ENCODE data around the gene CFAP99. TPM values are rescaled to one million over a fixed set of nuclear protein-coding genes. Genes with fewer than 3 reads are reported as not detected.

The CFAP99 gene
- total and polyA plus RNA-seq, 9 of the 15 experiments (the other 6 are each of a cell fraction or from before 2014, with no cell fraction given) = 0.07 to 0.18 (median 0.09) TPM; not detected in 6

- Histone ChIP-seq H3K9me1 (ENCODE audit: control insufficient read depth, insufficient read depth, low read length) (no peaks in the 10 kb centered on the region), H4K20me1 (replicated peaks; ENCODE audit: control insufficient read depth, insufficient read depth, low read length) (peaks cover 5% of the 10 kb centered on the region; the same call in 1 of the 2 replicates), H2AFZ (ENCODE audit: low read depth, low read length) (0 out of 2 replicates have a peak overlapping the region, but pooled peaks have one; percentile 9), H3K4me1 (replicated peaks in 1 of 2; ENCODE audit: control insufficient read depth in 2 of 2, insufficient read depth in 2 of 2, low read length in 2 of 2) (peaks cover 17 to 63% of the 10 kb centered on the region in 2 experiments; a peak in 4 of 5 replicates), H3K4me2 (ENCODE audit: insufficient read depth, low read length) (no peak overlapping the region), H3K27me3 (ENCODE audit: control insufficient read depth in 2 of 2, insufficient read depth in 2 of 2, low read length in 2 of 2) (peaks cover 0 to 3% of the 10 kb centered on the region in 2 experiments; a peak in 1 of 5 replicates), H3K4me3 (no peak overlapping the region), H3K36me3 (ENCODE audit: control insufficient read depth, insufficient read depth, low read length) (peaks cover 3% of the 10 kb centered on the region; the same call in 2 of the 3 replicates), H3K27ac (ENCODE audit: extremely low read depth, low read depth, low read length) (no peak overlapping the region), H3K79me2 (ENCODE audit: control insufficient read depth, insufficient read depth, low read length) (peaks cover 25% of the 10 kb centered on the region), H3K9ac (ENCODE audit: insufficient read depth in 1 of 2, low read depth in 2 of 2, low read length in 2 of 2) (peak overlapping the region in 1 of 2 experiments; percentile 75; a peak in 1 of 4 replicates), H3K9me3 (replicated peaks; ENCODE audit: control insufficient read depth, insufficient read depth, low read depth, low read length) (no peaks in the 10 kb centered on the region)
- no peak for FAIRE-seq
- no peak for DNase-seq (ENCODE audit: extremely low read depth in 1 of 4, low spot score in 3 of 4)
- no peak for ATAC-seq
- 66% methylated on average over 6 of the region's 6 CpGs for WGBS (ENCODE audit: insufficient coverage, low coverage, missing lambda C conversion rate)
- ChIA-PET POLR2A (interaction anchor here (0.6 to 1.2 kb wide), 3 partner anchors 13 to 723 kb away, joined by 3 to 4 read pairs (median 3); no protein-coding TSS in a partner anchor), CTCF (ENCODE audit: low intra/inter-chr PET ratio) (no interaction called here)
- BruUV-seq (replicated peaks) = no TSS peak
- intact Hi-C loops (cut with micrococcal nuclease) = no loop called here
- in situ Hi-C loops (cut with MboI) = no loop called here
- TF ChIP-seq MCM7 (IDR thresholded peaks at IDR 0.05) (no peak), RBFOX2 (IDR thresholded peaks at IDR 0.05; ENCODE audit: low read depth, low read length) (no peak), ZFPM2 (CRISPR knock-in tag; IDR thresholded peaks at IDR 0.05) (no peak), PHB2 (IDR thresholded peaks at IDR 0.05; ENCODE audit: low read depth) (no peak), KDM5B (IDR thresholded peaks at IDR 0.05; ENCODE audit: insufficient replicate concordance, low read depth, low read length) (no peak), ZNF197 (CRISPR knock-in tag; IDR thresholded peaks at IDR 0.05; ENCODE audit: low read depth) (no peak), ZNF324 (CRISPR knock-in tag; IDR thresholded peaks at IDR 0.05) (no peak), ZBTB33 (CRISPR knock-in tag; IDR thresholded peaks at IDR 0.05) (no peak), YY1 (IDR thresholded peaks at IDR 0.05; ENCODE audit: borderline replicate concordance in 1 of 3, control insufficient read depth in 1 of 3, extremely low read depth in 1 of 3, insufficient read depth in 3 of 3, insufficient read length in 1 of 3, insufficient replicate concordance in 2 of 3, low read depth in 1 of 3, low read length in 2 of 3) (peak in 1 of 3 experiments; percentile 82), MAX (CRISPR knock-in tag; IDR thresholded peaks at IDR 0.05) (peak; percentile 54), ZFX (CRISPR knock-in tag; IDR thresholded peaks at IDR 0.05) (0 out of 2 replicates have a peak, but pooled peaks have one; percentile 26), RB1 (IDR thresholded peaks at IDR 0.05; ENCODE audit: low read depth) (no peak), ZNF232 (CRISPR knock-in tag; IDR thresholded peaks at IDR 0.05) (no peak)
These were observed 46.3 kb downstream of the CFAP99 start for GRCh38 chr4:2465032-2465431.

Measured in K562 (cell line).